Measurements from ENCODE around the gene SUCLA2.
"Not testable (repeated sequence)": the region's sequence is repeated elsewhere in the genome, so short reads cannot be mapped to it uniquely, and the experiment has no call there.

The SUCLA2 gene

GRCh38 chr13:48028066-48028465, 27.0 kb upstream of the SUCLA2 start:
- Histone ChIP-seq H3K36me3 (ENCODE audit: control insufficient read depth in 1 of 2, insufficient read depth in 2 of 2, low read length in 2 of 2) (peaks cover 0 to 8% of the 10 kb centered on the region in 2 donors), H3K9me3 (ENCODE audit: control insufficient read depth in 1 of 2, low read length in 2 of 2) (peaks cover 5 to 13% of the 10 kb centered on the region in 2 donors), H3K27me3 (ENCODE audit: control insufficient read depth in 1 of 2, insufficient read depth in 2 of 2, low read length in 2 of 2) (no peaks in the 10 kb centered on the region), H3K27ac (ENCODE audit: low read depth, low read length) (no peak overlapping the region), H3K9ac (ENCODE audit: low read depth in 1 of 2, low read length in 2 of 2) (no peak overlapping the region), H3K4me1 (ENCODE audit: control insufficient read depth in 1 of 2, insufficient read depth in 2 of 2, low read length in 2 of 2) (no peaks in the 10 kb centered on the region), H3K4me3 (ENCODE audit: low read depth in 1 of 2, low read length in 2 of 2) (no peak overlapping the region)

- Histone ChIP-seq H3K27me3 (ENCODE audit: control insufficient read depth in 1 of 2, insufficient read depth in 2 of 2, low read length in 2 of 2) (no peaks in the 10 kb centered on the region), H3K4me1 (ENCODE audit: control insufficient read depth in 1 of 2, insufficient read depth in 2 of 2, low read length in 2 of 2) (no peaks in the 10 kb centered on the region), H3K27ac (ENCODE audit: low read depth, low read length) (no peak overlapping the region), H3K36me3 (ENCODE audit: control insufficient read depth in 1 of 2, insufficient read depth in 2 of 2, low read length in 2 of 2) (no peaks in the 10 kb centered on the region), H3K9me3 (ENCODE audit: control insufficient read depth in 1 of 2, low read length in 2 of 2) (no peaks in the 10 kb centered on the region), H3K9ac (ENCODE audit: low read depth in 1 of 2, low read length in 2 of 2) (no peak overlapping the region), H3K4me3 (ENCODE audit: low read depth in 1 of 2, low read length in 2 of 2) (no peak overlapping the region)
Observed at GRCh38 chr13:48019796-48020195, 18.7 kb upstream of the SUCLA2 start.

DNA sequence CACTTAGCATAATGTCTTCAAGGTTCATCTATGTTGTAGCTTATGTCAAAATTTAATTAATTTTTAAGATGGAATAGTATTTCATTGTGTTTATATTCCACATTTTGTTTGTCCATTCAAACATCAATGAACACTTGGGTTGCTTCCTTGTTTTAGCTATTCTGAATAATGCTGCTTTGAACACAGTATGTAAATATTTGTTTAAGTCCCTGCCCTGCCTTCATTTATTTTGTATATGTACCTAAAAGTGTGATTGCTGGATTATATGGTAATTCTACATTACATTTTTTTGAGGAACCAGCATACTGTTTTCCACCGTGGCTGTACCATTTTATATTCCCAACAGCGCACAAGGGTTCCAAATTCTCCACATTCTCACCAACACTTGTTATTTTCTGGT, 17.6 kb upstream of the SUCLA2 start:
- Histone ChIP-seq H3K4me3 (ENCODE audit: low read depth in 1 of 2, low read length in 2 of 2) (no peak overlapping the region), H3K27ac (ENCODE audit: low read depth, low read length) (no peak overlapping the region), H3K4me1 (ENCODE audit: control insufficient read depth in 1 of 2, insufficient read depth in 2 of 2, low read length in 2 of 2) (no peaks in the 10 kb centered on the region), H3K9me3 (ENCODE audit: control insufficient read depth in 1 of 2, low read length in 2 of 2) (no peaks in the 10 kb centered on the region), H3K27me3 (ENCODE audit: control insufficient read depth in 1 of 2, insufficient read depth in 2 of 2, low read length in 2 of 2) (no peaks in the 10 kb centered on the region), H3K36me3 (ENCODE audit: control insufficient read depth in 1 of 2, insufficient read depth in 2 of 2, low read length in 2 of 2) (no peaks in the 10 kb centered on the region), H3K9ac (ENCODE audit: low read depth in 1 of 2, low read length in 2 of 2) (no peak overlapping the region)

DNA sequence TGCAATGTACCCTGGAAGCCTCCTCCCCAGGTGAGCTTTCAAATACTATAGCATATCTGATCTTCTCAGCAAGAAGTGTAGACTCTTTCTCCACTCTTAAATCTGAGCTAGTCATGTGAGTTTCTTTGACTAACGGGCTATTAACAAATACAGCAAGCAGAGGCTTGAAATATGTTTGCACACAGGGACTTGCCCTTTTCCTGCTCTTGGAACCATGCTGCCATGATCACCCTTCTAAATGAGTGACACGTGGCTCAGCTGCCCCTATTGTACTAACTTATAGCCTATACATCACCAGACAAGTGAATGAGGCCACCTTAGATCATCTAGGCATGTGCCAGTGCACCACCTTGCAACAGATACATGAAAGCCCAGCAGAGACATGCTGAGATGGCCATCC, 13.3 kb upstream of the SUCLA2 start:
- Histone ChIP-seq H3K36me3 (ENCODE audit: control insufficient read depth in 1 of 2, insufficient read depth in 2 of 2, low read length in 2 of 2) (no peaks in the 10 kb centered on the region), H3K9ac (ENCODE audit: low read depth in 1 of 2, low read length in 2 of 2) (no peak overlapping the region), H3K27me3 (ENCODE audit: control insufficient read depth in 1 of 2, insufficient read depth in 2 of 2, low read length in 2 of 2) (no peaks in the 10 kb centered on the region), H3K27ac (ENCODE audit: low read depth, low read length) (no peak overlapping the region), H3K4me1 (ENCODE audit: control insufficient read depth in 1 of 2, insufficient read depth in 2 of 2, low read length in 2 of 2) (no peaks in the 10 kb centered on the region), H3K9me3 (ENCODE audit: control insufficient read depth in 1 of 2, low read length in 2 of 2) (no peaks in the 10 kb centered on the region), H3K4me3 (ENCODE audit: low read depth in 1 of 2, low read length in 2 of 2) (no peak overlapping the region)

DNA sequence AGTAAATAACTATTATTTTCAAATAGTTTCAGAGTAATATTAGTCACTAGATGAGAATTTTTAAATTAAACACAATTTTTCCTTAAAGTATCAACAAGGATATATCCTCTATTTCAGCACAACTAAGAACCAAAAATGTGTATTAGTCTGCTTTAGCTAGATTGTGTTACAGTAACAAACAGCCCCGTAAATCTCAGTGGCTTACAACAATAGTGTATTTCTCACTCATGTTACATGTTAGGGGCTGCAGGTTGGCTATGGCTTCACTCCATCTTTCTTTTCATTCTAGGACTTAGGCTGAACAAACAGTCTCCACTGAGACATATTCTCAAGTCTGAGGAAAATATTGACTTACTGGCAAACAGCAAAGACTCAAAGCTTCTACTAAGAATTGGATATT, 11.6 kb upstream of the SUCLA2 start:
- Histone ChIP-seq H3K27me3 (ENCODE audit: control insufficient read depth in 1 of 2, insufficient read depth in 2 of 2, low read length in 2 of 2) (no peaks in the 10 kb centered on the region), H3K9ac (ENCODE audit: low read depth in 1 of 2, low read length in 2 of 2) (no peak overlapping the region), H3K9me3 (ENCODE audit: control insufficient read depth in 1 of 2, low read length in 2 of 2) (no peaks in the 10 kb centered on the region), H3K4me1 (ENCODE audit: control insufficient read depth in 1 of 2, insufficient read depth in 2 of 2, low read length in 2 of 2) (no peaks in the 10 kb centered on the region), H3K36me3 (ENCODE audit: control insufficient read depth in 1 of 2, insufficient read depth in 2 of 2, low read length in 2 of 2) (no peaks in the 10 kb centered on the region), H3K27ac (ENCODE audit: low read depth, low read length) (no peak overlapping the region), H3K4me3 (ENCODE audit: low read depth in 1 of 2, low read length in 2 of 2) (no peak overlapping the region)

- H3K27ac ChIP-seq (ENCODE audit: low read depth, low read length) = no peak overlapping the region
- H3K9me3 ChIP-seq (ENCODE audit: control insufficient read depth in 1 of 2, low read length in 2 of 2) = no peaks in the 10 kb centered on the region
- H3K4me3 ChIP-seq (ENCODE audit: low read depth in 1 of 2, low read length in 2 of 2) = no peak overlapping the region
- no peaks in the 10 kb centered on the region for H3K27me3 ChIP-seq (ENCODE audit: control insufficient read depth in 1 of 2, insufficient read depth in 2 of 2, low read length in 2 of 2)
- no peaks in the 10 kb centered on the region for H3K4me1 ChIP-seq (ENCODE audit: control insufficient read depth in 1 of 2, insufficient read depth in 2 of 2, low read length in 2 of 2)
- no peak overlapping the region for H3K9ac ChIP-seq (ENCODE audit: low read depth in 1 of 2, low read length in 2 of 2)
- no peaks in the 10 kb centered on the region for H3K36me3 ChIP-seq (ENCODE audit: control insufficient read depth in 1 of 2, insufficient read depth in 2 of 2, low read length in 2 of 2)
Observed at GRCh38 chr13:48010698-48011097, 9.6 kb upstream of the SUCLA2 start.

- H3K4me1 ChIP-seq (ENCODE audit: control insufficient read depth in 1 of 2, insufficient read depth in 2 of 2, low read length in 2 of 2) = no peaks in the 10 kb centered on the region
- H3K36me3 ChIP-seq (ENCODE audit: control insufficient read depth in 1 of 2, insufficient read depth in 2 of 2, low read length in 2 of 2) = no peaks in the 10 kb centered on the region
- no peaks in the 10 kb centered on the region for H3K9me3 ChIP-seq (ENCODE audit: control insufficient read depth in 1 of 2, low read length in 2 of 2)
- no peak overlapping the region for H3K4me3 ChIP-seq (ENCODE audit: low read depth in 1 of 2, low read length in 2 of 2)
- no peak overlapping the region for H3K27ac ChIP-seq (ENCODE audit: low read depth, low read length)
- H3K9ac ChIP-seq (ENCODE audit: low read depth in 1 of 2, low read length in 2 of 2) = no peak overlapping the region
- H3K27me3 ChIP-seq (ENCODE audit: control insufficient read depth in 1 of 2, insufficient read depth in 2 of 2, low read length in 2 of 2) = no peaks in the 10 kb centered on the region
Observed at GRCh38 chr13:48009284-48009683, 8.2 kb upstream of the SUCLA2 start.

DNA sequence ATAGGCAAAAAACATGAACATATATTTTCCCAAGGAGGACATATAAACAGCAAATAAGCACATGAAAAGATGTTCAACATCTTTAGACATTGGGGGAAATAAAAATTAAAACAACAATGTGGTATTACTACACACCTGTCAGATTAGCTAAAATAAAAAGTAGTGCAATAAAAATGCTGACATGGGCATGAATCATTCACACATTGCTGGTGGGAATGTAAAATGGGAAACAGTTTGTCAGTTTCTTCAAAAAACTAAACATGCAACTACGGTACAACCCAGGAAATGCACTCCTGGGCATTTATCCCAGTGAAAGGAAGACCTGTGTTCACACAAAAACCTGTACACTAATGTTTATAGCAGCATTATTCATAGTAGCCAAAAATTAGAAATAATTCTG, 5.3 kb upstream of the SUCLA2 start:
- H3K36me3 ChIP-seq (ENCODE audit: control insufficient read depth in 1 of 2, insufficient read depth in 2 of 2, low read length in 2 of 2) = no peaks in the 10 kb centered on the region
- H3K27ac ChIP-seq (ENCODE audit: low read depth, low read length) = no peak overlapping the region
- H3K9me3 ChIP-seq (ENCODE audit: control insufficient read depth in 1 of 2, low read length in 2 of 2) = no peaks in the 10 kb centered on the region
- no peak overlapping the region for H3K9ac ChIP-seq (ENCODE audit: low read depth in 1 of 2, low read length in 2 of 2)
- peaks cover 4% of the 10 kb centered on the region in 2 donors for H3K4me1 ChIP-seq (ENCODE audit: control insufficient read depth in 1 of 2, insufficient read depth in 2 of 2, low read length in 2 of 2)
- no peak overlapping the region for H3K4me3 ChIP-seq (ENCODE audit: low read depth in 1 of 2, low read length in 2 of 2)
- H3K27me3 ChIP-seq (ENCODE audit: control insufficient read depth in 1 of 2, insufficient read depth in 2 of 2, low read length in 2 of 2) = no peaks in the 10 kb centered on the region

DNA sequence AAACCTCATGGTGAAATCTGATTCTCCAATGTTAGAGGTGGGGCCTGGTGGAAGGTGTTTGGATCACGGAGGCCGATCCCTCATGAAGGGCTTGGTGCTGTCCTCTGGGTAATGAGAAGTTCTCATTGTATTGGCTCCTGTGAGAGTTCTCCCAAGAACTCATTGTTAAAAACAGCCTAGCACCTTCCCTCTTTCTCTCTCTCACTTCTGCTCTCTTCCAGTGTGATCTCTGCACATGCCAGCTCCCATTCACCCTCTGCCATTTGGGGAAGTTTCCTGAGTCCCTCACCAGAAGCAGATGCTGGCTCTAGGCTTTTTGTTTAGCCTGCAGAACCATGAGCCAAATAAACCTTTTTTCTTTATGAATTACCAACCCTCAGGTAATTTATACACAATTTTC, 3.1 kb upstream of the SUCLA2 start:
- peaks cover 6 to 10% of the 10 kb centered on the region in 2 donors for H3K4me1 ChIP-seq (ENCODE audit: control insufficient read depth in 1 of 2, insufficient read depth in 2 of 2, low read length in 2 of 2)
- H3K36me3 ChIP-seq (ENCODE audit: control insufficient read depth in 1 of 2, insufficient read depth in 2 of 2, low read length in 2 of 2) = no peaks in the 10 kb centered on the region
- no peaks in the 10 kb centered on the region for H3K27me3 ChIP-seq (ENCODE audit: control insufficient read depth in 1 of 2, insufficient read depth in 2 of 2, low read length in 2 of 2)
- H3K9me3 ChIP-seq (ENCODE audit: control insufficient read depth in 1 of 2, low read length in 2 of 2) = no peaks in the 10 kb centered on the region
- H3K9ac ChIP-seq (ENCODE audit: low read depth in 1 of 2, low read length in 2 of 2) = no peak overlapping the region
- no peak overlapping the region for H3K4me3 ChIP-seq (ENCODE audit: low read depth in 1 of 2, low read length in 2 of 2)
- H3K27ac ChIP-seq (ENCODE audit: low read depth, low read length) = no peak overlapping the region

GRCh38 chr13:48001999-48002398, 926 bp upstream of the SUCLA2 start:
- H3K4me1 ChIP-seq (ENCODE audit: control insufficient read depth in 1 of 2, insufficient read depth in 2 of 2, low read length in 2 of 2); H3K9ac ChIP-seq (ENCODE audit: low read depth in 1 of 2, low read length in 2 of 2); H3K36me3 ChIP-seq (ENCODE audit: control insufficient read depth in 1 of 2, insufficient read depth in 2 of 2, low read length in 2 of 2); H3K27me3 ChIP-seq (ENCODE audit: control insufficient read depth in 1 of 2, insufficient read depth in 2 of 2, low read length in 2 of 2); H3K27ac ChIP-seq (ENCODE audit: low read depth, low read length); H3K9me3 ChIP-seq (ENCODE audit: control insufficient read depth in 1 of 2, low read length in 2 of 2): not testable (repeated sequence)
- H3K4me3 ChIP-seq (ENCODE audit: low read depth in 1 of 2, low read length in 2 of 2) = peak overlapping the region in 1 of 2 donors; percentile 84

- Histone ChIP-seq H3K9ac (ENCODE audit: low read depth in 1 of 2, low read length in 2 of 2) (peak overlapping the region; percentile 88 to 99), H3K4me1 (ENCODE audit: control insufficient read depth in 1 of 2, insufficient read depth in 2 of 2, low read length in 2 of 2) (peaks cover 6 to 10% of the 10 kb centered on the region in 2 donors), H3K9me3 (ENCODE audit: control insufficient read depth in 1 of 2, low read length in 2 of 2) (no peaks in the 10 kb centered on the region), H3K4me3 (ENCODE audit: low read depth in 1 of 2, low read length in 2 of 2) (peak overlapping the region; percentile 84 to 99), H3K27ac (ENCODE audit: low read depth, low read length) (peak overlapping the region; percentile 53), H3K27me3 (ENCODE audit: control insufficient read depth in 1 of 2, insufficient read depth in 2 of 2, low read length in 2 of 2) (no peaks in the 10 kb centered on the region), H3K36me3 (ENCODE audit: control insufficient read depth in 1 of 2, insufficient read depth in 2 of 2, low read length in 2 of 2) (peaks cover 0 to 7% of the 10 kb centered on the region in 2 donors)
Observed at GRCh38 chr13:48000559-48001113, 437 bp downstream of the SUCLA2 start.
